Upper lobe of left lung (tissue), 6 donors: ENCODE measurements around the gene FARP1. TPM values are rescaled to one million over a fixed set of nuclear protein-coding genes. Genes with fewer than 3 reads are reported as not detected.

Experiments used
- ATAC-seq, 2 donors: fragments of 200-7000 bp; cut with Tn5 transposase; one replicate each; pipeline ENCODE4 v1.9.1; 2022; ENCODE audit warnings: mild to moderate bottlenecking in 2 of 2, moderate library complexity in 2 of 2; ENCODE audit not compliant: low FRiP score in 2 of 2
- DNase-seq, 2 donors: peaks; one replicate each; pipeline ENCODE4 v3.0.0-alpha.2; 2019 to 2020
- H3K27ac ChIP-seq, 4 donors: fragments of 200-600 bp; sonication (generic); one replicate each; pipeline ENCODE4 v1.5.1; 2016 to 2019
- H3K27me3 ChIP-seq, 4 donors: fragments of 200-600 bp; sonication (generic); one replicate each; pipeline ENCODE4 v1.5.1; 2017 to 2019
- H3K36me3 ChIP-seq, 4 donors: fragments of 200-600 bp; sonication (generic); one replicate each; pipeline ENCODE4 v1.5.1; 2016 to 2019
- H3K4me1 ChIP-seq, 4 donors: fragments of 200-600 bp; sonication (generic); one replicate each; pipeline ENCODE4 v1.5.1; 2018 to 2019
- H3K4me3 ChIP-seq, 4 donors: fragments of 200-600 bp; sonication (generic); one replicate each; pipeline ENCODE4 v1.5.1; 2017 to 2019; ENCODE audit warnings: mild to moderate bottlenecking in 2 of 4, moderate library complexity in 1 of 4
- H3K9me3 ChIP-seq, 4 donors: fragments of 200-600 bp; sonication (generic); one replicate each; pipeline ENCODE4 v1.5.1; 2018 to 2019
- CTCF ChIP-seq, 6 experiments: fragments of 450-650 bp in 4 of 6; fragments of 200-600 bp in 2 of 6; sonication (generic) in 2 of 6; IDR thresholded peaks; one replicate each; pipeline ENCODE4 v1.5.1; 2016 to 2019; ENCODE audit warnings: antibody characterized with exemption in 6 of 6
- EP300 ChIP-seq, 4 donors: sonication (generic); formaldehyde crosslinking; IDR thresholded peaks; one replicate each; pipeline ENCODE4 v1.5.1; 2017; ENCODE audit warnings: antibody characterized with exemption in 4 of 4, control low read depth in 2 of 4
- POLR2A ChIP-seq, 4 donors: fragments of 450-650 bp; IDR thresholded peaks; one replicate each; pipeline ENCODE4 v1.5.1; 2016 to 2017; ENCODE audit warnings: antibody characterized with exemption in 4 of 4, mild to moderate bottlenecking in 2 of 4
- POLR2AphosphoS5 ChIP-seq, 2 donors: sonication (generic); formaldehyde crosslinking; IDR thresholded peaks; one replicate each; pipeline ENCODE4 v1.5.1; 2017; ENCODE audit warnings: antibody characterized with exemption in 2 of 2
- WGBS, 2 donors: methylation state at CpG; one replicate each; pipeline ENCODE4 v1.1.5; 2017 to 2018; 5-methylcytosine and 5-hydroxymethylcytosine counted together
- total RNA-seq, 6 donors: library from RNA; depleted of rRNA in 4 of 6; stranded (reverse); fragments of >200 nt in 4 of 6; gene quantifications; one replicate each; pipeline versions ENCODE4 v1.1.0 to v1.2.1, GENCODE V29; 2016 to 2021
- donor health status: DM: no; HTN: no; CAD: no; lungs with moderate emphysema.
- donor health status: DM: no; HTN: yes; CAD: no; lungs with severe emphysema.

Gene FARP1
- total RNA-seq, 6 donors from 2014 or later: 65.7 to 111 (median 91.8) TPM

- no peaks in the 10 kb centered on the region for H3K27me3 ChIP-seq
- no peak for ATAC-seq
- H3K4me1 ChIP-seq: peaks cover 0 to 3% (median 0%) of the 10 kb centered on the region in 4 donors
- H3K4me3 ChIP-seq: no peak overlapping the region
- TF ChIP-seq POLR2A (IDR thresholded peaks at IDR 0.05) (no peak), EP300 (IDR thresholded peaks at IDR 0.05) (no peak), POLR2AphosphoS5 (IDR thresholded peaks at IDR 0.05) (no peak), CTCF (IDR thresholded peaks at IDR 0.05) (no peak)
- WGBS, 2 donors: 84 to 91% methylated on average over 12 of the region's 12 CpGs
- no peak overlapping the region for H3K27ac ChIP-seq
- DNase-seq: no peak
- no peaks in the 10 kb centered on the region for H3K9me3 ChIP-seq
- no peaks in the 10 kb centered on the region for H3K36me3 ChIP-seq
Measured at GRCh38 chr13:98285852-98286594, 143.1 kb downstream of the FARP1 start.

- Histone ChIP-seq H3K36me3 (no peaks in the 10 kb centered on the region), H3K27ac (no peak overlapping the region), H3K27me3 (no peaks in the 10 kb centered on the region), H3K4me3 (no peak overlapping the region), H3K4me1 (peaks cover 0 to 5% (median 2%) of the 10 kb centered on the region in 4 donors), H3K9me3 (no peaks in the 10 kb centered on the region)
- no peak for DNase-seq
- WGBS, 2 donors: 81 to 86% methylated on average over 2 of the region's 2 CpGs
- TF ChIP-seq CTCF (IDR thresholded peaks at IDR 0.05) (no peak), POLR2AphosphoS5 (IDR thresholded peaks at IDR 0.05) (no peak), POLR2A (IDR thresholded peaks at IDR 0.05) (no peak), EP300 (IDR thresholded peaks at IDR 0.05) (no peak)
- no peak for ATAC-seq
Measured at GRCh38 chr13:98286799-98287198, 143.9 kb downstream of the FARP1 start.

- Histone ChIP-seq H3K27ac (no peak overlapping the region), H3K9me3 (no peaks in the 10 kb centered on the region), H3K4me3 (no peak overlapping the region), H3K36me3 (no peaks in the 10 kb centered on the region), H3K27me3 (no peaks in the 10 kb centered on the region), H3K4me1 (peaks cover 0 to 18% (median 4%) of the 10 kb centered on the region in 4 donors)
- WGBS, 2 donors: 94 to 97% methylated on average over 6 of the region's 6 CpGs
- no peak for TF ChIP-seq POLR2AphosphoS5 (IDR thresholded peaks at IDR 0.05)
- TF ChIP-seq EP300 (IDR thresholded peaks at IDR 0.05): no peak
- TF ChIP-seq POLR2A (IDR thresholded peaks at IDR 0.05): no peak
- no peak for TF ChIP-seq CTCF (IDR thresholded peaks at IDR 0.05)
- DNase-seq: no peak
- no peak for ATAC-seq
Measured at GRCh38 chr13:98288211-98288610, 145.3 kb downstream of the FARP1 start.

GRCh38 chr13:98289339-98289945 is 146.5 kb downstream of the FARP1 start:
- Histone ChIP-seq H3K36me3 (no peaks in the 10 kb centered on the region), H3K4me1 (peaks cover 0 to 23% (median 7%) of the 10 kb centered on the region in 4 donors), H3K9me3 (no peaks in the 10 kb centered on the region), H3K4me3 (no peak overlapping the region), H3K27me3 (no peaks in the 10 kb centered on the region), H3K27ac (no peak overlapping the region)
- ATAC-seq: no peak
- WGBS, 2 donors: 95 to 96% methylated on average over 14 of the region's 14 CpGs
- DNase-seq: no peak
- TF ChIP-seq CTCF (IDR thresholded peaks at IDR 0.05) (no peak), POLR2A (IDR thresholded peaks at IDR 0.05) (no peak), POLR2AphosphoS5 (IDR thresholded peaks at IDR 0.05) (no peak), EP300 (IDR thresholded peaks at IDR 0.05) (no peak)
